ENCODE measurements around the gene SMURF1.

The SMURF1 gene

GRCh38 chr7:98981701-98982100 lies 162.2 kb downstream of the SMURF1 start:
- in situ Hi-C loops (cut with MboI; ENCODE audit: low pct_unique_long_range_greater_than_20kb, low sequenced_read_pairs, unreplicated experiment) = no loop called here
- no peak for TF ChIP-seq CTCF (IDR thresholded peaks at IDR 0.05; ENCODE audit: extremely low read depth, insufficient read depth, missing control alignments)
- no peak for DNase-seq (ENCODE audit: low spot score)

- in situ Hi-C loops (cut with MboI; ENCODE audit: low pct_unique_long_range_greater_than_20kb, low sequenced_read_pairs, unreplicated experiment) = no loop called here
- no peak for TF ChIP-seq CTCF (IDR thresholded peaks at IDR 0.05; ENCODE audit: extremely low read depth, insufficient read depth, missing control alignments)
- DNase-seq (ENCODE audit: low spot score) = no peak
These were observed 165.2 kb downstream of the SMURF1 start for GRCh38 chr7:98978672-98979071.
